Calu3 (cell line): ENCODE measurements around the gene MGMT. TPM values are rescaled to one million over a fixed set of nuclear protein-coding genes. Genes with fewer than 3 reads are reported as not detected.

Source experiments
- BruUV-seq: library from RNA; stranded (reverse); fragments of 400-500 nt; replicated peaks from 2 replicates; lab custom pipeline; 2021; lab: Mats Ljungman, UMichigan
- CTCF ChIA-PET: fragments of 300-600 bp; sonication (Branson Sonifier 250); formaldehyde crosslinking; loops from one replicate; lab custom pipeline; 2022; ENCODE audit warnings: antibody characterized with exemption; lab: Charles Lee
- DNase-seq: peaks from one replicate; pipeline ENCODE4 v3.0.0; 2022
- H3K27ac Mint-ChIP-seq: one replicate; pipeline ENCODE4 v1.8.0; 2022; ENCODE audit warnings: mixed read lengths; ENCODE audit not compliant: unreplicated experiment
- H3K27me3 Mint-ChIP-seq: one replicate; pipeline ENCODE4 v1.8.0; 2022; ENCODE audit warnings: mixed read lengths; ENCODE audit not compliant: unreplicated experiment
- H3K36me3 Mint-ChIP-seq: one replicate; pipeline ENCODE4 v1.8.0; 2022; ENCODE audit warnings: mild to moderate bottlenecking, moderate library complexity, mixed read lengths; ENCODE audit not compliant: insufficient read depth, unreplicated experiment
- H3K4me1 Mint-ChIP-seq: one replicate; pipeline ENCODE4 v1.8.0; 2022; ENCODE audit warnings: mild to moderate bottlenecking, low read depth, mixed read lengths; ENCODE audit not compliant: unreplicated experiment
- H3K4me3 Mint-ChIP-seq: one replicate; pipeline ENCODE4 v1.8.0; 2022; ENCODE audit warnings: mild to moderate bottlenecking, low read depth, moderate library complexity, mixed read lengths; ENCODE audit not compliant: unreplicated experiment
- H3K9me3 Mint-ChIP-seq: one replicate; pipeline ENCODE4 v1.8.0; 2022; ENCODE audit warnings: low read depth, mixed read lengths; ENCODE audit not compliant: unreplicated experiment
- intact Hi-C: fragments of 100-400 bp; cut with micrococcal nuclease; formaldehyde crosslinking; loops from one replicate; pipeline ENCODE4 v1.10.0; 2022; ENCODE audit not compliant: unreplicated experiment
- total RNA-seq: library from RNA; stranded (reverse); gene quantifications from 2 replicates; pipeline ENCODE4 v1.2.3, GENCODE V29; 2022
- TF ChIP-seq, protein P1 (sequence below): fragments of 200-600 bp; IDR thresholded peaks from one replicate; pipeline ENCODE4 v1.8.0; 2022; ENCODE audit warnings: antibody characterized with exemption; ENCODE audit not compliant: unreplicated experiment

Gene MGMT
- total RNA-seq, 1 experiment from 2014 or later: 8.3 TPM

DNA sequence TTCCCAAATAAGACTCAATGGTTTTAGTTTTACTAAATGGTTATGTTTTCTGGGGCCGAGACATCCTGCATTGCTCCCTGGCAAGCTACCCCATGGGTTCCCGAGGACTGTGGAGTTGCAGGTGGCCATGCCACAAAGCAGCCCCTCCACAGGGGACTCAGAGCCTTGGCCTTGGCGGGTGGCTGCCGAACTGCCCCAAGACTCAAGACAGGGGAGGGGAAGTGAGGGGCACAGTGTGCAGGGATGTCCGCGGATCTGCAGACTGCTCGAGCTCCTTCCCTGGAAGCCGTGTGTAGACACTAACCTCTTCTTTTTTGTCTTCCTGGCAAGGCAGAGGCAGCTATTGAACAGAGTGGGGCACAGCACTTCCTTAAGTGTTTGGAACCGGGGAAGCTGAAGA, 342.4 kb downstream of the MGMT start:
- intact Hi-C loops: no loop called here

DNA sequence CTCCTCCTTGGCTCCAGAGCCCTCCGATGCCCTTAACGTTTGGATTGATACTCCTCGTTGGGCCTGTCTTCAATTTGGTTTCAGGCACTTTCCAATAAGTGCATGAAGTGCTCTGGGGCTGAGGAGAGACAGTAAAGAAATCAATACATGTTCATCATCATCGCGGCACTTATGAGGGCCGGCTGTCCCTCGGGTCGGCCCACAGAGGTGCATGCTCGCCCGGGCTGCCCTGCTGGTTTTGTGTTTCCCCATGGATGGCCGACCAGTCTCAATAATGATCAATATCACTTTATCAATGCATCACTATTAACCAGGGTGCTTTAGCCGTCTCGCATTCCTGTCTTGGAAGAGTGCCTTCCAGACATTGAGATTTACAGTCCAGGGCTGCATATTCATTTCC, 342.8 kb downstream of the MGMT start:
- Mint-ChIP-seq H3K27ac (no peak overlapping the region), H3K27me3 (no peaks in the 10 kb centered on the region), H3K36me3 (no peaks in the 10 kb centered on the region), H3K4me3 (no peak overlapping the region), H3K9me3 (no peaks in the 10 kb centered on the region), H3K4me1 (no peaks in the 10 kb centered on the region)
- BruUV-seq: no TSS peak
- CTCF ChIA-PET: no interaction called here
- no peak for DNase-seq
- intact Hi-C loops: no loop called here
- TF ChIP-seq, protein P1, sequence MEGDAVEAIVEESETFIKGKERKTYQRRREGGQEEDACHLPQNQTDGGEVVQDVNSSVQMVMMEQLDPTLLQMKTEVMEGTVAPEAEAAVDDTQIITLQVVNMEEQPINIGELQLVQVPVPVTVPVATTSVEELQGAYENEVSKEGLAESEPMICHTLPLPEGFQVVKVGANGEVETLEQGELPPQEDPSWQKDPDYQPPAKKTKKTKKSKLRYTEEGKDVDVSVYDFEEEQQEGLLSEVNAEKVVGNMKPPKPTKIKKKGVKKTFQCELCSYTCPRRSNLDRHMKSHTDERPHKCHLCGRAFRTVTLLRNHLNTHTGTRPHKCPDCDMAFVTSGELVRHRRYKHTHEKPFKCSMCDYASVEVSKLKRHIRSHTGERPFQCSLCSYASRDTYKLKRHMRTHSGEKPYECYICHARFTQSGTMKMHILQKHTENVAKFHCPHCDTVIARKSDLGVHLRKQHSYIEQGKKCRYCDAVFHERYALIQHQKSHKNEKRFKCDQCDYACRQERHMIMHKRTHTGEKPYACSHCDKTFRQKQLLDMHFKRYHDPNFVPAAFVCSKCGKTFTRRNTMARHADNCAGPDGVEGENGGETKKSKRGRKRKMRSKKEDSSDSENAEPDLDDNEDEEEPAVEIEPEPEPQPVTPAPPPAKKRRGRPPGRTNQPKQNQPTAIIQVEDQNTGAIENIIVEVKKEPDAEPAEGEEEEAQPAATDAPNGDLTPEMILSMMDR: no peak

More for the DNA sequence above, 342.4 kb downstream of the MGMT start:
- Mint-ChIP-seq H3K9me3 (no peaks in the 10 kb centered on the region), H3K36me3 (no peaks in the 10 kb centered on the region), H3K4me3 (no peak overlapping the region), H3K27ac (no peak overlapping the region), H3K27me3 (no peaks in the 10 kb centered on the region), H3K4me1 (no peaks in the 10 kb centered on the region)
- no TSS peak for BruUV-seq
- DNase-seq: no peak
- CTCF ChIA-PET: no interaction called here
- TF ChIP-seq, protein P1: no peak

DNA sequence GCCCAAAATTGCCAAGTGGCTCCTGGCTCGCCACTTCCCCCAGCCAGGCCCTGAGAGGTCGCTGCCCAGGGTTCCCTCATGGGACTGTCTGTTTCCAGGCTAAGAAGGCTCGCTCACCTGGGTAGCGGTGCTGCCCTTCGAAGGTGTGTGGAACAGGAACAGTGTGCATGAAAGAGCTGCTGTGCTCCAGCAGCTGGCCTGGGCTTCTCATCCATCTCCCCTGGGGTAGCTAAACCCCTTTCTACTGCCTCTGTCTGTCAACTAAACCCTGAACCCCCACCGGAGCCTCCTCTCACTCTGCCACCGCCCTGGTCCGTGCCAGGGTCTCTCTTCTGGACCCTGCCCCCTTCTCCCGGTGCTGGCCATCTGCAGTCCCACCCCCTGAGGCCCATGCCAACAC, 344.2 kb downstream of the MGMT start:
- CTCF ChIA-PET: no interaction called here
- peaks cover 2% of the 10 kb centered on the region for H3K9me3 Mint-ChIP-seq
- no peak for DNase-seq
- H3K36me3 Mint-ChIP-seq: no peaks in the 10 kb centered on the region
- TF ChIP-seq, protein P1: no peak
- intact Hi-C loops: no loop called here
- no TSS peak for BruUV-seq
- no peaks in the 10 kb centered on the region for H3K4me1 Mint-ChIP-seq
- H3K27me3 Mint-ChIP-seq: no peaks in the 10 kb centered on the region
- no peak overlapping the region for H3K4me3 Mint-ChIP-seq
- no peak overlapping the region for H3K27ac Mint-ChIP-seq

DNA sequence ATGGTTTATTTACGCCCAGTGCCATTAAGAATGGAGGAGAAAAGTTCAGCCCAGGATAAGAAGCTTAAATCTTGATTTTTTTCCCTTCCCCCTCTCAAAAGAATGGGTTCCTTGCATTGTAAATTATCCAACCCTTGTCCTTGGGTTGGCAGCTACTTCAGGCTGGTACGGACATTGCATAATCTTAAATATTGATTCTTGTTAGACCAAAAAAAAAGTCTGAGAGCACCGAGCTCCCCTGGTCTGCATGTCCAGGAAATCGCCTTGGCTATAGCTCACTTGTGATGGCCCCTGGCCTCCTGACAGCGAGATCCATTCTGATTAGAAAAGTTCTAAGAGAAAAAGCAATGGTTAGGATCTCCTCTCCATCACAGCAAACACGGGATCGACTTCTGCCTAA, 345.4 kb downstream of the MGMT start:
- no peak overlapping the region for H3K27ac Mint-ChIP-seq

More for the DNA sequence above, 345.4 kb downstream of the MGMT start:
- intact Hi-C loops: no loop called here
- no peak for DNase-seq
- no peaks in the 10 kb centered on the region for H3K27me3 Mint-ChIP-seq
- H3K36me3 Mint-ChIP-seq: no peaks in the 10 kb centered on the region
- H3K4me3 Mint-ChIP-seq: no peak overlapping the region
- TF ChIP-seq, protein P1: no peak
- CTCF ChIA-PET: no interaction called here
- no TSS peak for BruUV-seq
- no peaks in the 10 kb centered on the region for H3K4me1 Mint-ChIP-seq
- peaks cover 2% of the 10 kb centered on the region for H3K9me3 Mint-ChIP-seq
